Tibial nerve (tissue), 4 donors: Measurements from ENCODE around the gene TRIM69. TPM values are rescaled to one million over a fixed set of nuclear protein-coding genes. Genes with fewer than 3 reads are reported as not detected.
"Not testable (repeated sequence)": the region's sequence is repeated elsewhere in the genome, so short reads cannot be mapped to it uniquely, and the experiment has no call there.

Source experiments
- DNase-seq, 2 donors: peaks; one replicate each; pipeline ENCODE4 v3.0.0-alpha.2; 2019; ENCODE audit warnings: low spot score in 2 of 2
- H3K27ac ChIP-seq, 4 donors: fragments of 200-600 bp; sonication (generic) in 3 of 4; one replicate each; pipeline ENCODE4 v1.5.1; 2017 to 2019; ENCODE audit warnings: mild to moderate bottlenecking in 1 of 4
- H3K27me3 ChIP-seq, 2 donors: fragments of 200-600 bp; sonication (generic) in 1 of 2; one replicate each; pipeline versions ENCODE4 v1.5.1 to v1.6.0; 2017 to 2019
- H3K36me3 ChIP-seq, 3 donors: fragments of 200-600 bp; sonication (generic); one replicate each; pipeline ENCODE4 v1.5.1; 2018 to 2019
- H3K4me1 ChIP-seq, 4 donors: fragments of 200-600 bp; sonication (generic) in 3 of 4; one replicate each; pipeline ENCODE4 v1.5.1; 2017 to 2019
- H3K4me3 ChIP-seq, 4 donors: fragments of 200-600 bp; sonication (generic) in 3 of 4; one replicate each; pipeline ENCODE4 v1.5.1; 2017 to 2019; ENCODE audit warnings: mild to moderate bottlenecking in 1 of 4, moderate library complexity in 1 of 4
- H3K9me3 ChIP-seq, 4 donors: fragments of 200-600 bp; sonication (generic) in 3 of 4; one replicate each; pipeline ENCODE4 v1.5.1; 2017 to 2019
- CTCF ChIP-seq, 5 experiments: fragments of 200-600 bp in 3 of 5; fragments of 450-650 bp in 2 of 5; sonication (generic) in 3 of 5; IDR thresholded peaks; one replicate each; pipeline ENCODE4 v1.5.1; 2016 to 2019; ENCODE audit warnings: antibody characterized with exemption in 5 of 5, mild to moderate bottlenecking in 3 of 5, moderate library complexity in 2 of 5
- EP300 ChIP-seq, 2 donors: sonication (generic); formaldehyde crosslinking; IDR thresholded peaks; one replicate each; pipeline ENCODE4 v1.6.1; 2017; ENCODE audit warnings: antibody characterized with exemption in 2 of 2, mild to moderate bottlenecking in 1 of 2
- POLR2A ChIP-seq, 2 donors: fragments of 450-650 bp; IDR thresholded peaks; one replicate each; pipeline ENCODE4 v1.6.1; 2017; ENCODE audit warnings: antibody characterized with exemption in 2 of 2, mild to moderate bottlenecking in 2 of 2, moderate library complexity in 2 of 2
- WGBS, 2 donors: methylation state at CpG; one replicate each; pipeline ENCODE4 v1.1.5; 2018; 5-methylcytosine and 5-hydroxymethylcytosine counted together
- total RNA-seq, 4 donors: library from RNA; depleted of rRNA; stranded (reverse); fragments of >200 nt; gene quantifications; one replicate each; pipeline ENCODE4 v1.1.0, GENCODE V29; 2016

TRIM69 gene
- 10 to 100 TPM; 11.7 to 27.1 (median 19.3) TPM for total RNA-seq

GRCh38 chr15:44736181-44736765 lies at the start of gene TRIM69:
Gene TRIM69, plus strand, starts transcription at chr15:44736528. Its CDS starts 177 bp downstream, at chr15:44736705.
- H3K27ac ChIP-seq: peak within 1 kb of the TSS; percentile 23 to 75 (median 70)
- no peak for TF ChIP-seq POLR2A (IDR thresholded peaks at IDR 0.05)
- no peak for TF ChIP-seq CTCF (IDR thresholded peaks at IDR 0.05)
- TF ChIP-seq EP300 (IDR thresholded peaks at IDR 0.05): no peak
- no peaks in the 10 kb centered on the region for H3K9me3 ChIP-seq
- peaks cover 0 to 8% (median 0%) of the 10 kb centered on the region in 3 donors for H3K36me3 ChIP-seq
- DNase-seq: no peak
- WGBS, 2 donors: 73 to 83% methylated on average over 3 of the region's 3 CpGs
- H3K27me3 ChIP-seq: no peaks in the 10 kb centered on the region
- H3K4me3 ChIP-seq: peak within 1 kb of the TSS in 1 of 4 donors; percentile 7
- peaks cover 0 to 31% (median 3%) of the 10 kb centered on the region in 4 donors for H3K4me1 ChIP-seq

GRCh38 chr15:44689318-44689717 lies 47.0 kb upstream of the TRIM69 start:
- not testable (repeated sequence) for H3K27ac ChIP-seq, H3K4me1 ChIP-seq, DNase-seq, H3K36me3 ChIP-seq, H3K4me3 ChIP-seq, H3K9me3 ChIP-seq, H3K27me3 ChIP-seq
- WGBS, 2 donors: 79 to 92% methylated on average over 2 of the region's 2 CpGs

- 23 to 26% methylated on average over 1 of the region's 1 CpG for WGBS, 2 donors
- H3K27me3 ChIP-seq, DNase-seq, H3K27ac ChIP-seq, H3K4me3 ChIP-seq, H3K36me3 ChIP-seq, H3K9me3 ChIP-seq, H3K4me1 ChIP-seq: not testable (repeated sequence)
Observed at GRCh38 chr15:44690245-44690644, 46.1 kb upstream of the TRIM69 start.

GRCh38 chr15:44692659-44693058 lies 43.7 kb upstream of the TRIM69 start:
- WGBS, 2 donors: 100% methylated on average over 1 of the region's 1 CpG
- Histone ChIP-seq H3K27ac (no peak overlapping the region), H3K9me3 (peaks cover 0 to 5% (median 0%) of the 10 kb centered on the region in 4 donors), H3K36me3 (no peaks in the 10 kb centered on the region), H3K4me3 (no peak overlapping the region), H3K4me1 (no peaks in the 10 kb centered on the region), H3K27me3 (no peaks in the 10 kb centered on the region)
- no peak for TF ChIP-seq CTCF (IDR thresholded peaks at IDR 0.05)
- no peak for TF ChIP-seq EP300 (IDR thresholded peaks at IDR 0.05)
- TF ChIP-seq POLR2A (IDR thresholded peaks at IDR 0.05): no peak
- no peak for DNase-seq

- H3K27me3 ChIP-seq: no peaks in the 10 kb centered on the region
- no peak for TF ChIP-seq POLR2A (IDR thresholded peaks at IDR 0.05)
- no peak for TF ChIP-seq CTCF (IDR thresholded peaks at IDR 0.05)
- no peak for TF ChIP-seq EP300 (IDR thresholded peaks at IDR 0.05)
- WGBS, 2 donors: 87 to 92% methylated on average over 4 of the region's 4 CpGs
- no peak overlapping the region for H3K4me3 ChIP-seq
- peaks cover 0 to 4% (median 0%) of the 10 kb centered on the region in 4 donors for H3K9me3 ChIP-seq
- DNase-seq: no peak
- H3K4me1 ChIP-seq: no peaks in the 10 kb centered on the region
- H3K27ac ChIP-seq: no peak overlapping the region
- no peaks in the 10 kb centered on the region for H3K36me3 ChIP-seq
Observed at GRCh38 chr15:44694416-44694815, 41.9 kb upstream of the TRIM69 start.

- DNase-seq: no peak
- 57 to 58% methylated on average over 3 of the region's 3 CpGs for WGBS, 2 donors
- TF ChIP-seq POLR2A (IDR thresholded peaks at IDR 0.05) (no peak), EP300 (IDR thresholded peaks at IDR 0.05) (no peak), CTCF (IDR thresholded peaks at IDR 0.05) (no peak)
- H3K27ac ChIP-seq: no peak overlapping the region
- no peaks in the 10 kb centered on the region for H3K4me1 ChIP-seq
- H3K36me3 ChIP-seq: no peaks in the 10 kb centered on the region
- H3K4me3 ChIP-seq: no peak overlapping the region
- no peaks in the 10 kb centered on the region for H3K27me3 ChIP-seq
- H3K9me3 ChIP-seq: peaks cover 0 to 7% (median 0%) of the 10 kb centered on the region in 4 donors
Observed at GRCh38 chr15:44695294-44695693, 41.0 kb upstream of the TRIM69 start.
